H1 (cell line): Measurements from ENCODE around the gene MAGI2. TPM values are rescaled to one million over a fixed set of nuclear protein-coding genes. Genes with fewer than 3 reads are reported as not detected.
"Not testable (repeated sequence)": the region's sequence is repeated elsewhere in the genome, so short reads cannot be mapped to it uniquely, and the experiment has no call there.

Experiments used
- CTCF ChIA-PET: fragments of 300-600 bp; sonication (Branson Sonifier 250); formaldehyde crosslinking; loops from one replicate; lab custom pipeline; 2021; ENCODE audit not compliant: partially characterized antibody; lab: Charles Lee
- POLR2A ChIA-PET: fragments of 300-600 bp; sonication (Branson Sonifier 250); formaldehyde crosslinking; loops from one replicate; lab custom pipeline; 2021; ENCODE audit warnings: inconsistent platforms; ENCODE audit not compliant: partially characterized antibody; lab: Charles Lee
- DNase-seq, 2 experiments: peaks; one replicate each; pipeline versions ENCODE4 v3.0.0 to v3.0.0-alpha.2; 2010 to 2022; ENCODE audit warnings: low spot score in 2 of 2, low read depth in 1 of 2, mixed read lengths in 1 of 2
- FAIRE-seq: peaks from 2 replicates; lab custom pipeline; 2011; peaks lifted over from hg19 to GRCh38; lab: Jason Lieb, UNC
- H2AFZ ChIP-seq: 2 replicates; pipeline ENCODE4 v1.8.1; 2012; ENCODE audit warnings: low read length, inconsistent platforms
- H2AK5ac ChIP-seq: 2 replicates; pipeline ENCODE4 v1.6.1; 2013; ENCODE audit warnings: low read depth, low read length
- H2BK120ac ChIP-seq: replicated peaks from 2 replicates; pipeline ENCODE3; 2013; ENCODE audit warnings: low read depth, low read length, inconsistent platforms
- H2BK12ac ChIP-seq: 2 replicates; pipeline ENCODE4 v1.6.1; 2013; ENCODE audit warnings: low read depth, low read length
- H2BK15ac ChIP-seq: 2 replicates; pipeline ENCODE4 v1.6.1; 2013; ENCODE audit warnings: low read length
- H2BK20ac ChIP-seq: 2 replicates; pipeline ENCODE4 v1.6.1; 2013; ENCODE audit warnings: low read length
- H2BK5ac ChIP-seq: 2 replicates; pipeline ENCODE4 v1.6.1; 2013; ENCODE audit warnings: low read depth, low read length
- H3K14ac ChIP-seq: 2 replicates; pipeline ENCODE4 v1.6.1; 2013; ENCODE audit warnings: inconsistent platforms; ENCODE audit not compliant: insufficient read length
- H3K18ac ChIP-seq: 2 replicates; pipeline ENCODE4 v1.6.1; 2013; ENCODE audit warnings: low read length; ENCODE audit errors: extremely low read depth
- H3K23ac ChIP-seq: 2 replicates; pipeline ENCODE4 v1.6.1; 2013; ENCODE audit warnings: inconsistent platforms; ENCODE audit not compliant: insufficient read length
- H3K23me2 ChIP-seq: 2 replicates; pipeline ENCODE4 v1.6.1; 2013; ENCODE audit warnings: low read depth, low read length
- H3K27ac ChIP-seq: 2 replicates; pipeline ENCODE4 v1.6.1; 2011; ENCODE audit warnings: low read depth, low read length, inconsistent platforms
- H3K27me3 ChIP-seq, 4 experiments: replicated peaks in 1 of 4; 1 replicate in 1 of 4; 2 replicates in 3 of 4; pipeline versions ENCODE4 v1.6.1 to v1.8.1; 2011 to 2013; ENCODE audit warnings: low read length in 3 of 4, mild to moderate bottlenecking in 3 of 4, inconsistent platforms in 2 of 4, mixed read lengths in 2 of 4, moderate library complexity in 1 of 4; ENCODE audit not compliant: control insufficient read depth in 3 of 4, insufficient read depth in 3 of 4; ENCODE audit errors: extremely low read depth in 1 of 4
- H3K36me3 ChIP-seq, 4 experiments: 2 replicates each; pipeline versions ENCODE4 v1.6.1 to v1.8.1; 2011 to 2013; ENCODE audit warnings: mild to moderate bottlenecking in 4 of 4, low read length in 3 of 4, moderate library complexity in 2 of 4, control low read depth in 1 of 4, inconsistent platforms in 1 of 4; ENCODE audit not compliant: insufficient read depth in 4 of 4, control insufficient read depth in 2 of 4
- H3K4ac ChIP-seq: replicated peaks from 2 replicates; pipeline ENCODE3; 2013; ENCODE audit warnings: low read length, low read depth, mixed read lengths, inconsistent platforms; ENCODE audit not compliant: insufficient read length
- H3K4me1 ChIP-seq, 4 experiments: replicated peaks in 1 of 4; 1 replicate in 1 of 4; 2 replicates in 3 of 4; pipeline versions ENCODE4 v1.6.1 to v1.8.1; 2011 to 2013; ENCODE audit warnings: low read length in 3 of 4, inconsistent platforms in 2 of 4, mixed read lengths in 1 of 4; ENCODE audit not compliant: insufficient read depth in 4 of 4, control insufficient read depth in 3 of 4
- H3K4me2 ChIP-seq, 2 experiments: 2 replicates each; pipeline versions ENCODE4 v1.6.1 to v1.8.1; 2011 to 2013; ENCODE audit warnings: low read depth in 2 of 2, low read length in 2 of 2, control low read depth in 1 of 2, inconsistent platforms in 1 of 2, mild to moderate bottlenecking in 1 of 2; ENCODE audit not compliant: insufficient read depth in 1 of 2
- H3K4me3 ChIP-seq, 4 experiments: fragments of 200-600, 300-600 bp in 1 of 4; sonication (generic), shearing (Covaris generic), sonication (Bioruptor Twin) in 1 of 4; 2 replicates each; pipeline versions ENCODE4 v1.5.1 to v1.8.1; 2011 to 2016; ENCODE audit warnings: low read length in 4 of 4, low read depth in 3 of 4, control low read depth in 2 of 4, inconsistent platforms in 2 of 4, mild to moderate bottlenecking in 2 of 4, mixed read lengths in 1 of 4, moderate library complexity in 1 of 4; ENCODE audit not compliant: insufficient read depth in 2 of 4; ENCODE audit errors: extremely low read depth in 1 of 4
- H3K56ac ChIP-seq: replicated peaks from 2 replicates; pipeline ENCODE3; 2013; ENCODE audit warnings: low read depth, mild to moderate bottlenecking, mixed read lengths, low read length, inconsistent platforms; ENCODE audit not compliant: insufficient read length
- H3K79me1 ChIP-seq: 2 replicates; pipeline ENCODE4 v1.6.1; 2013; ENCODE audit warnings: low read depth, low read length, control low read depth
- H3K79me2 ChIP-seq, 2 experiments: 2 replicates each; pipeline versions ENCODE4 v1.6.1 to v1.8.1; 2012 to 2013; ENCODE audit warnings: low read length in 2 of 2, mild to moderate bottlenecking in 2 of 2, inconsistent platforms in 1 of 2; ENCODE audit not compliant: insufficient read depth in 2 of 2, control insufficient read depth in 1 of 2
- H3K9ac ChIP-seq, 4 experiments: replicated peaks in 1 of 4; 1 replicate in 1 of 4; 2 replicates in 3 of 4; pipeline versions ENCODE4 v1.6.1 to v1.8.1; 2011 to 2013; ENCODE audit warnings: low read depth in 3 of 4, low read length in 3 of 4, control low read depth in 2 of 4, mild to moderate bottlenecking in 2 of 4, moderate library complexity in 2 of 4, inconsistent platforms in 1 of 4; ENCODE audit errors: extremely low read depth in 1 of 4
- H3K9me3 ChIP-seq, 2 experiments: 2 replicates each; pipeline versions ENCODE4 v1.6.1 to v1.8.1; 2012 to 2013; ENCODE audit warnings: mild to moderate bottlenecking in 2 of 2, moderate library complexity in 2 of 2, control low read depth in 1 of 2, inconsistent platforms in 1 of 2, low read depth in 1 of 2, low read length in 1 of 2, mixed read lengths in 1 of 2; ENCODE audit not compliant: insufficient read depth in 2 of 2
- H4K20me1 ChIP-seq, 2 experiments: replicated peaks in 1 of 2; 2 replicates each; pipeline versions ENCODE3 to v1.8.1; 2011 to 2013; ENCODE audit warnings: inconsistent platforms in 2 of 2, low read length in 2 of 2, mild to moderate bottlenecking in 1 of 2; ENCODE audit not compliant: insufficient read depth in 2 of 2, control insufficient read depth in 1 of 2
- H4K5ac ChIP-seq: 2 replicates; pipeline ENCODE4 v1.6.1; 2013; ENCODE audit warnings: low read length, low read depth, mixed read lengths, inconsistent platforms; ENCODE audit not compliant: insufficient read length
- H4K8ac ChIP-seq: 2 replicates; pipeline ENCODE4 v1.8.0; 2013; ENCODE audit warnings: mild to moderate bottlenecking, moderate library complexity, low read length, inconsistent platforms; ENCODE audit not compliant: insufficient read depth; ENCODE audit errors: extremely low read depth
- H4K91ac ChIP-seq: replicated peaks from 2 replicates; pipeline ENCODE3; 2013; ENCODE audit warnings: low read length, mixed read lengths, inconsistent platforms; ENCODE audit not compliant: insufficient read length
- CBX8 ChIP-seq: fragments of 300-800, 300-1000 bp; sonication (generic); IDR thresholded peaks from 2 replicates; pipeline ENCODE4 v1.7.1; 2016; ENCODE audit warnings: low read depth, low read length, borderline replicate concordance
- JUN ChIP-seq: IDR thresholded peaks from 2 replicates; pipeline ENCODE4 v1.6.1; 2011; ENCODE audit warnings: low read depth, mild to moderate bottlenecking, improper control_type of control experiment, low read length
- PHF8 ChIP-seq: fragments of 200-600 bp; sonication (generic); conservative IDR thresholded peaks from 2 replicates; pipeline ENCODE4 v1.7.1; 2012; ENCODE audit warnings: low read depth, mild to moderate bottlenecking, inconsistent platforms, low read length, moderate library complexity
- TCF12 ChIP-seq: IDR thresholded peaks from 2 replicates; pipeline ENCODE4 v1.6.1; 2011; ENCODE audit warnings: low read depth, mild to moderate bottlenecking, low read length
- WGBS, 2 experiments: shearing (Covaris generic) in 1 of 2; methylation state at CpG; one replicate each; pipeline versions ENCODE4 v1.1.6 to v1.1.7; 2013 to 2015; ENCODE audit warnings: low lambda C conversion rate in 2 of 2, mixed read lengths in 2 of 2, inconsistent platforms in 1 of 2, low coverage in 1 of 2, missing lambda C conversion rate in 1 of 2; ENCODE audit not compliant: insufficient replicate concordance in 2 of 2, insufficient coverage in 1 of 2, insufficient read length in 1 of 2; ENCODE audit errors: extremely low coverage in 1 of 2, missing lambda C conversion rate in 1 of 2; 5-methylcytosine and 5-hydroxymethylcytosine counted together
- polyA plus RNA-seq, 7 experiments: library from polyadenylated mRNA; depleted of rRNA in 3 of 7; stranded (reverse) in 5 of 7; unstranded in 2 of 7; fragments of >200 nt in 5 of 7; fragments of 200-250 nt in 2 of 7; gene quantifications; 1 replicate in 5 of 7; 2 replicates in 1 of 7; 4 replicates in 1 of 7; pipeline versions ENCODE4 v1.2.1 to v1.2.3, GENCODE V29; 2011 to 2013; ENCODE audit warnings: missing spikeins in 2 of 7, mixed read lengths in 2 of 7
- total RNA-seq: library from RNA; stranded (reverse); fragmentation: NEBNext Ultra II Directional; extraction: Animal tissue kit (Norgen Biotek cat#: 25700); gene quantifications from 2 replicates; pipeline ENCODE4 v1.2.1, GENCODE V29; 2021
- TF ChIP-seq, protein P1 (sequence below): IDR thresholded peaks from 2 replicates; pipeline ENCODE4 v1.6.1; 2011; ENCODE audit warnings: low read length, improper control_type of control experiment

Gene MAGI2
- total and polyA plus RNA-seq, 2 of the 8 experiments (the other 6 are each of a cell fraction or from before 2014, with no cell fraction given): 6.0 to 27.3 TPM

DNA sequence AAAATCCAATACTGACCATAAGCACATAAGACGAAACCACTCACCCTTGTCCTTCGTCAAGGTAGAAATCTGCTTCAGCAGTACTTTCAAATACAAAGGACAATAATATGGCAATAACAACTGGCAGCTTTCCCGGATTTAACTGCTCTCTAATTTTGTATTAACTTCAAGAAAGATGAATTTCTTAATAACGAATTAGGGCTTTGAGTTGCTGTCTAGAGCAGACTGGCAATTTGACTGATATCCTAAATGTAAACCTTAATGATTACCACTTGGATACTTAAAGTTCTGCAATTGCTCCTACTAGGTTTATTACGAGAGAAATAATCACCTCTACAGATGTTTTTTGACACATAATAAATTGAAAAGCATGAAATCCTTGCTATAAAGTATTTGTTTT is 418.7 kb downstream of the MAGI2 start (continued):
- TF ChIP-seq PHF8 (no peak), TCF12 (no peak), CBX8 (no peak), JUN (no peak)
- TF ChIP-seq, protein P1, sequence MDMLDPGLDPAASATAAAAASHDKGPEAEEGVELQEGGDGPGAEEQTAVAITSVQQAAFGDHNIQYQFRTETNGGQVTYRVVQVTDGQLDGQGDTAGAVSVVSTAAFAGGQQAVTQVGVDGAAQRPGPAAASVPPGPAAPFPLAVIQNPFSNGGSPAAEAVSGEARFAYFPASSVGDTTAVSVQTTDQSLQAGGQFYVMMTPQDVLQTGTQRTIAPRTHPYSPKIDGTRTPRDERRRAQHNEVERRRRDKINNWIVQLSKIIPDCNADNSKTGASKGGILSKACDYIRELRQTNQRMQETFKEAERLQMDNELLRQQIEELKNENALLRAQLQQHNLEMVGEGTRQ: no peak

DNA sequence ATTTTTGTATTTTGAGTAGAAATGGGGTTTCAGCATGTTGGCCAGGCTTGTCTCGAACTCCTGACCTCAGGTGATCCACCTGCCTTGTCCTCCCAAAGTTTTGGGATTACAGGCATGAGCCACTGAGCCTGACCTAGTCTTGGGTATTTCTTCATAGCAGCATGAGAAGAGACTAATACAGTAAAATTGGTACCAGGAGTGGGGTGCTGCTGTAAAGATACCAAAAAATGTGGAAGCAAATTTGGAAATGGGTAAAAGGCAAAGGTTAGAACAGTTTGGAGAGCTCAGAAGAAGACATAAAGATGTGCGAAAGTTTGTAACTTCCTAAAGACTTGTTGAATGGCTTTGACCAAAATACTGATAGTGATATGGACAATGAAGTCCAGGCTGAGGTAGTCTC is 433.8 kb downstream of the MAGI2 start:
- H2AFZ ChIP-seq, H3K14ac ChIP-seq, H2BK120ac ChIP-seq, POLR2A ChIA-PET, H2BK5ac ChIP-seq, H2BK20ac ChIP-seq, DNase-seq, CTCF ChIA-PET, H3K4me1 ChIP-seq, H4K20me1 ChIP-seq, H3K56ac ChIP-seq, H4K91ac ChIP-seq, H3K4ac ChIP-seq, H3K36me3 ChIP-seq, H3K79me2 ChIP-seq, H2AK5ac ChIP-seq, H3K4me3 ChIP-seq, H4K8ac ChIP-seq, H4K5ac ChIP-seq, H3K23ac ChIP-seq, H3K27me3 ChIP-seq, H3K9ac ChIP-seq, H3K23me2 ChIP-seq, H2BK15ac ChIP-seq, H2BK12ac ChIP-seq, H3K18ac ChIP-seq, H3K4me2 ChIP-seq, FAIRE-seq, H3K27ac ChIP-seq, H3K79me1 ChIP-seq: not testable (repeated sequence)
- peaks cover 6 to 10% of the 10 kb centered on the region in 2 experiments; a peak in 3 of 4 replicates for H3K9me3 ChIP-seq
- WGBS, 2 experiments: 80% methylated on average over 2 of the region's 2 CpGs; no CpG with 5 or more reads in 1 of the 2 experiments
